HepG2 (cell line): ENCODE measurements around the gene SIRT7. TPM values are rescaled to one million over a fixed set of nuclear protein-coding genes. Genes with fewer than 3 reads are reported as not detected.

Source experiments
- ARHGAP35 ChIP-seq: sonication (generic); formaldehyde crosslinking; IDR thresholded peaks from 2 replicates; pipeline ENCODE4 v1.9.0; 2022; ENCODE audit warnings: mild to moderate bottlenecking, inconsistent platforms, moderate library complexity, missing genetic modification reagents, borderline replicate concordance
- GABPB1 ChIP-seq: IDR thresholded peaks from 2 replicates; pipeline ENCODE4 v1.6.1; 2016; ENCODE audit warnings: mild to moderate bottlenecking, missing genetic modification reagents, moderate library complexity, missing compliant biosample characterization
- MEIS1 ChIP-seq: sonication (generic); formaldehyde crosslinking; IDR thresholded peaks from 2 replicates; pipeline ENCODE4 v1.9.0; 2021; ENCODE audit warnings: mild to moderate bottlenecking, missing genetic modification reagents, moderate library complexity, borderline replicate concordance
- REPIN1 ChIP-seq: sonication (generic); formaldehyde crosslinking; IDR thresholded peaks from 2 replicates; pipeline ENCODE4 v1.8.0; 2022; ENCODE audit warnings: missing genetic modification reagents, low read depth, mild to moderate bottlenecking, borderline replicate concordance
- RORA ChIP-seq: sonication (generic); formaldehyde crosslinking; IDR thresholded peaks from 2 replicates; pipeline ENCODE4 v1.5.0; 2020; ENCODE audit warnings: mild to moderate bottlenecking, missing genetic modification reagents, moderate library complexity
- SAP130 ChIP-seq: IDR thresholded peaks from 2 replicates; pipeline ENCODE4 v1.6.1; 2016; ENCODE audit warnings: low read depth
- SMAD3 ChIP-seq: sonication (generic); formaldehyde crosslinking; IDR thresholded peaks from 2 replicates; pipeline ENCODE4 v1.4.0; 2020; ENCODE audit warnings: missing genetic modification reagents
- SRSF4 ChIP-seq: fragments of 200-400 bp; formaldehyde crosslinking; IDR thresholded peaks from one replicate; pipeline ENCODE4 v1.6.1; 2018; ENCODE audit warnings: mild to moderate bottlenecking, low read depth, low read length, moderate library complexity; ENCODE audit not compliant: poor library complexity, severe bottlenecking
- YEATS4 ChIP-seq: sonication (generic); formaldehyde crosslinking; IDR thresholded peaks from 2 replicates; pipeline ENCODE4 v1.4.0; 2020; ENCODE audit warnings: missing genetic modification reagents, borderline replicate concordance
- ZC3H4 ChIP-seq: sonication (generic); formaldehyde crosslinking; IDR thresholded peaks from 2 replicates; pipeline ENCODE4 v1.4.0; 2020; ENCODE audit warnings: missing genetic modification reagents, borderline replicate concordance
- ZNF230 ChIP-seq: sonication (generic); formaldehyde crosslinking; IDR thresholded peaks from 2 replicates; pipeline ENCODE4 v1.4.0; 2020; ENCODE audit warnings: mild to moderate bottlenecking, missing genetic modification reagents
- ZNF367 ChIP-seq: sonication (generic); formaldehyde crosslinking; IDR thresholded peaks from 2 replicates; pipeline ENCODE4 v1.4.0; 2020; ENCODE audit warnings: missing genetic modification reagents, borderline replicate concordance
- ZNF44 ChIP-seq: sonication (generic); formaldehyde crosslinking; IDR thresholded peaks from 2 replicates; pipeline ENCODE4 v1.5.1; 2020; ENCODE audit warnings: mild to moderate bottlenecking, missing genetic modification reagents
- ZNF605 ChIP-seq: sonication (generic); formaldehyde crosslinking; IDR thresholded peaks from 2 replicates; pipeline ENCODE4 v1.8.0; 2022; ENCODE audit warnings: mild to moderate bottlenecking, missing genetic modification reagents
- ZNF839 ChIP-seq: sonication (generic); formaldehyde crosslinking; IDR thresholded peaks from 2 replicates; pipeline ENCODE4 v1.4.0; 2020; ENCODE audit warnings: missing genetic modification reagents, mild to moderate bottlenecking, borderline replicate concordance
- ZSCAN25 ChIP-seq: sonication (generic); formaldehyde crosslinking; IDR thresholded peaks from 2 replicates; pipeline ENCODE4 v1.8.0; 2022; ENCODE audit warnings: mild to moderate bottlenecking, missing genetic modification reagents
- ZSCAN30 ChIP-seq: sonication (generic); formaldehyde crosslinking; IDR thresholded peaks from 2 replicates; pipeline ENCODE4 v1.5.0; 2020; ENCODE audit warnings: mild to moderate bottlenecking, missing genetic modification reagents
- polyA plus RNA-seq, 8 experiments: library from polyadenylated mRNA; depleted of rRNA in 3 of 8; stranded (reverse) in 7 of 8; unstranded in 1 of 8; fragments of >200 nt; fragmentation: Illumina TruSeq in 4 of 8; extraction: Trizol in 4 of 8; gene quantifications; 2 replicates each; pipeline versions ENCODE4 v1.2.1 to v1.2.3, GENCODE V29; 2011 to 2016; ENCODE audit warnings: low read depth in 4 of 8, missing spikeins in 1 of 8, mixed read lengths in 1 of 8; ENCODE audit not compliant: insufficient read depth in 1 of 8
- total RNA-seq, 5 experiments: library from RNA; depleted of rRNA; stranded (reverse); fragments of >200 nt; fragmentation: Illumina TruSeq; extraction: Trizol; gene quantifications; 2 replicates each; pipeline ENCODE4 v1.2.3, GENCODE V29; 2016; ENCODE audit warnings: low read depth in 1 of 5
- TF ChIP-seq, protein P1 (sequence below): sonication (generic); formaldehyde crosslinking; IDR thresholded peaks from 2 replicates; pipeline ENCODE4 v1.8.0; 2022; ENCODE audit warnings: low read depth, missing genetic modification reagents
- TF ChIP-seq, protein P2 (sequence below): sonication (generic); formaldehyde crosslinking; conservative IDR thresholded peaks from 2 replicates; pipeline ENCODE4 v1.4.0; 2020; ENCODE audit warnings: missing genetic modification reagents
- TF ChIP-seq, protein P3 (sequence below): sonication (generic); formaldehyde crosslinking; IDR thresholded peaks from 2 replicates; pipeline ENCODE4 v1.5.0; 2020; ENCODE audit warnings: mild to moderate bottlenecking, missing genetic modification reagents, moderate library complexity
- TF ChIP-seq, protein P4 (sequence below), 2 experiments: sonication (generic) in 1 of 2; formaldehyde crosslinking in 1 of 2; IDR thresholded peaks; 2 replicates each; pipeline versions ENCODE4 v1.4.0 to v1.6.1; 2016 to 2020; ENCODE audit warnings: borderline replicate concordance in 1 of 2, low read depth in 1 of 2, mild to moderate bottlenecking in 1 of 2, missing genetic modification reagents in 1 of 2

Gene SIRT7
- total and polyA plus RNA-seq, 2 of the 13 experiments (the other 11 are each of a cell fraction or from before 2014, with no cell fraction given), result 8.3 to 24.8 TPM

DNA sequence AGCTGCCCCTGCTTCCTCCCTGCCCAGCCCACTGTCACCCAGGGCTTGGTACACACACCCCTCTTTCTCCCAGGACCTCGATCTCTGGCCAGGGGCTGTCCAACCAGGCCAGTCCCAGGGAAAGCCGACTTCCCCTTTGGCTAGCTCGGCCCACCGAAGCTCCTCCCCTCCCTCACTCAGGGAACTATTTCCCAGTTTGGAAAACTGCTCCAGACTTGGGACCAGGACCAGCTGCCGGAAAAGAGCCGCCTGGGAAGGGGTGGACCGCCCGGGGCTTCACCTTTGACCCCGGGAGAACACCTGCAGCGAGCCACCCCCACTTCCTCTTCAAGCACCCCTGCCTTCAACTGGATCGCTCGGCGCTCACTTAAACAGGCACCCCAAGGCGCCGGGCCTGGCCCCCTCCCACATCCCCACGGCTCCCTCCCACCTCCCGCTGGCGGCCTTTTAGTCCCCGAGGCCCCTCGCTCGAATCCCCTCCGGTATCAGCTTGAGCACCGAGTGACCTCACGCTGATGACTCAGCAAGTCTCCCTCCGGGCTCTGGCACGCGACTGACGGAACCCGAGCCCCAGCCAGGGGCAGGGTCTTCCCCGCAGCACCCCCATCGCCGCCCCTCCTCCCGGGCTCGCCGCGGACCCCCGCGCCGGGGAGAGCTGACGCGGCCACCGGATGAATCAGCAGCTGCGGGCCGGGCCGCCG is 8.6 kb upstream of the SIRT7 start (continued):
- no peak for TF ChIP-seq ZNF839 (CRISPR knock-in tag)
- TF ChIP-seq ZNF44 (CRISPR knock-in tag), result peak; percentile 75; the same call in 1 of the 2 replicates
- TF ChIP-seq MEIS1 (CRISPR knock-in tag), result no peak; the same call in 1 of the 2 replicates
- TF ChIP-seq ZNF230 (CRISPR knock-in tag), result 0 out of 2 replicates have a peak, but pooled peaks have one; percentile 58
- TF ChIP-seq ZSCAN30 (CRISPR knock-in tag), result no peak
- no peak for TF ChIP-seq ARHGAP35
- TF ChIP-seq, protein P1, sequence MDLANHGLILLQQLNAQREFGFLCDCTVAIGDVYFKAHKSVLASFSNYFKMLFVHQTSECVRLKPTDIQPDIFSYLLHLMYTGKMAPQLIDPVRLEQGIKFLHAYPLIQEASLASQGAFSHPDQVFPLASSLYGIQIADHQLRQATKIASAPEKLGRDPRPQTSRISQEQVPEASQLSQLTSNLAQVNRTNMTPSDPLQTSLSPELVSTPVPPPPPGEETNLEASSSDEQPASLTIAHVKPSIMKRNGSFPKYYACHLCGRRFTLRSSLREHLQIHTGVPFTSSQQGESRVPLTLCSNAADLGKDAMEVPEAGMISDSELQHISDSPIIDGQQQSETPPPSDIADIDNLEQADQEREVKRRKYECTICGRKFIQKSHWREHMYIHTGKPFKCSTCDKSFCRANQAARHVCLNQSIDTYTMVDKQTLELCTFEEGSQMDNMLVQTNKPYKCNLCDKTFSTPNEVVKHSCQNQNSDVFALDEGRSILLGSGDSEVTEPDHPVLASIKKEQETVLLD (CRISPR knock-in tag), result peak; percentile 36; the same call in 1 of the 2 replicates
- TF ChIP-seq, protein P2, sequence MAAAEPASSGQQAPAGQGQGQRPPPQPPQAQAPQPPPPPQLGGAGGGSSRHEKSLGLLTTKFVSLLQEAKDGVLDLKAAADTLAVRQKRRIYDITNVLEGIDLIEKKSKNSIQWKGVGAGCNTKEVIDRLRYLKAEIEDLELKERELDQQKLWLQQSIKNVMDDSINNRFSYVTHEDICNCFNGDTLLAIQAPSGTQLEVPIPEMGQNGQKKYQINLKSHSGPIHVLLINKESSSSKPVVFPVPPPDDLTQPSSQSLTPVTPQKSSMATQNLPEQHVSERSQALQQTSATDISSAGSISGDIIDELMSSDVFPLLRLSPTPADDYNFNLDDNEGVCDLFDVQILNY, result no peak
- no peak for TF ChIP-seq SMAD3 (CRISPR knock-in tag)
- no peak for TF ChIP-seq REPIN1 (CRISPR knock-in tag)
- TF ChIP-seq, protein P3, sequence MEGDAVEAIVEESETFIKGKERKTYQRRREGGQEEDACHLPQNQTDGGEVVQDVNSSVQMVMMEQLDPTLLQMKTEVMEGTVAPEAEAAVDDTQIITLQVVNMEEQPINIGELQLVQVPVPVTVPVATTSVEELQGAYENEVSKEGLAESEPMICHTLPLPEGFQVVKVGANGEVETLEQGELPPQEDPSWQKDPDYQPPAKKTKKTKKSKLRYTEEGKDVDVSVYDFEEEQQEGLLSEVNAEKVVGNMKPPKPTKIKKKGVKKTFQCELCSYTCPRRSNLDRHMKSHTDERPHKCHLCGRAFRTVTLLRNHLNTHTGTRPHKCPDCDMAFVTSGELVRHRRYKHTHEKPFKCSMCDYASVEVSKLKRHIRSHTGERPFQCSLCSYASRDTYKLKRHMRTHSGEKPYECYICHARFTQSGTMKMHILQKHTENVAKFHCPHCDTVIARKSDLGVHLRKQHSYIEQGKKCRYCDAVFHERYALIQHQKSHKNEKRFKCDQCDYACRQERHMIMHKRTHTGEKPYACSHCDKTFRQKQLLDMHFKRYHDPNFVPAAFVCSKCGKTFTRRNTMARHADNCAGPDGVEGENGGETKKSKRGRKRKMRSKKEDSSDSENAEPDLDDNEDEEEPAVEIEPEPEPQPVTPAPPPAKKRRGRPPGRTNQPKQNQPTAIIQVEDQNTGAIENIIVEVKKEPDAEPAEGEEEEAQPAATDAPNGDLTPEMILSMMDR (CRISPR knock-in tag), result no peak
- 0 out of 2 replicates have a peak, but pooled peaks have one; percentile 6 for TF ChIP-seq ZC3H4
- TF ChIP-seq ZSCAN25 (CRISPR knock-in tag), result peak; percentile 95
- no peak for TF ChIP-seq RORA (CRISPR knock-in tag)
- TF ChIP-seq, protein P4, sequence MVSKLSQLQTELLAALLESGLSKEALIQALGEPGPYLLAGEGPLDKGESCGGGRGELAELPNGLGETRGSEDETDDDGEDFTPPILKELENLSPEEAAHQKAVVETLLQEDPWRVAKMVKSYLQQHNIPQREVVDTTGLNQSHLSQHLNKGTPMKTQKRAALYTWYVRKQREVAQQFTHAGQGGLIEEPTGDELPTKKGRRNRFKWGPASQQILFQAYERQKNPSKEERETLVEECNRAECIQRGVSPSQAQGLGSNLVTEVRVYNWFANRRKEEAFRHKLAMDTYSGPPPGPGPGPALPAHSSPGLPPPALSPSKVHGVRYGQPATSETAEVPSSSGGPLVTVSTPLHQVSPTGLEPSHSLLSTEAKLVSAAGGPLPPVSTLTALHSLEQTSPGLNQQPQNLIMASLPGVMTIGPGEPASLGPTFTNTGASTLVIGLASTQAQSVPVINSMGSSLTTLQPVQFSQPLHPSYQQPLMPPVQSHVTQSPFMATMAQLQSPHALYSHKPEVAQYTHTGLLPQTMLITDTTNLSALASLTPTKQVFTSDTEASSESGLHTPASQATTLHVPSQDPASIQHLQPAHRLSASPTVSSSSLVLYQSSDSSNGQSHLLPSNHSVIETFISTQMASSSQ (IDR thresholded peaks at IDR 0.05; ENCODE audit: low read depth), result no peak
- TF ChIP-seq, protein P4 (CRISPR knock-in tag; IDR thresholded peaks at IDR 0.05; ENCODE audit: borderline replicate concordance), result peak; percentile 20; the same call in 1 of the 2 replicates
- peak; percentile 97 for TF ChIP-seq SAP130 (CRISPR knock-in tag)
- TF ChIP-seq YEATS4 (CRISPR knock-in tag), result peak; percentile 57
- no peak for TF ChIP-seq ZNF367 (CRISPR knock-in tag)
- no peak for TF ChIP-seq SRSF4
- peak; percentile 84 for TF ChIP-seq GABPB1
- peak; percentile 97 for TF ChIP-seq ZNF605
